Measurements from ENCODE around the gene CHRNB1. TPM values are rescaled to one million over a fixed set of nuclear protein-coding genes. Genes with fewer than 3 reads are reported as not detected.

CHRNB1 gene
- total RNA-seq, 2 experiments from 2014 or later = 13.2 to 13.4 TPM

GRCh38 chr17:7437369-7437863, 7.4 kb upstream of the CHRNB1 start:
- no peak overlapping the region for H3K27ac ChIP-seq (ENCODE audit: low read depth, low read length, poor library complexity, severe bottlenecking)

GRCh38 chr17:7437950-7438614, 6.8 kb upstream of the CHRNB1 start:
- H3K79me2 ChIP-seq (ENCODE audit: insufficient read depth, low read depth, low read length) = peaks cover 4% of the 10 kb centered on the region; the same call in 1 of the 2 replicates
- H3K4me3 ChIP-seq (ENCODE audit: low read depth, low read length, poor library complexity, severe bottlenecking) = peak overlapping the region; percentile 55
- peaks cover 40% of the 10 kb centered on the region for H3K4me1 ChIP-seq (ENCODE audit: insufficient read depth, low read length, poor library complexity, severe bottlenecking)
- H3K9me3 ChIP-seq (ENCODE audit: low read length) = no peaks in the 10 kb centered on the region
- intact Hi-C loops (cut with micrococcal nuclease; ENCODE audit: unreplicated experiment) = loop anchor here (1.0 to 5.0 kb wide), 4 partner anchors 46 to 401 kb away; partner anchors contain the start of genes POLR2A, SENP3 and SLC16A13
- H3K36me3 ChIP-seq (ENCODE audit: insufficient read depth, low read length) = no peaks in the 10 kb centered on the region
- no peak overlapping the region for H2AFZ ChIP-seq (ENCODE audit: low read length)
- no TSS peak for BruUV-seq (replicated peaks)
- CTCF ChIA-PET (ENCODE audit: unreplicated experiment) = interaction anchor here (0.8 kb wide), 1 partner anchor 41 kb away, joined by 3 read pairs; the partner anchor contains the start of gene ZBTB4
- POLR2A ChIA-PET = interaction anchor here (0.6 kb wide), 1 partner anchor 54 kb away, joined by 3 read pairs; no protein-coding TSS in a partner anchor
- DNase-seq (ENCODE audit: low spot score) = peak; percentile 29
- H3K9me2 ChIP-seq (ENCODE audit: insufficient read depth, low read length) = no peaks in the 10 kb centered on the region
- H4K20me1 ChIP-seq (ENCODE audit: insufficient read depth, low read length) = no peaks in the 10 kb centered on the region
- peak overlapping the region; percentile 99 for H3K4me2 ChIP-seq (ENCODE audit: low read length)
- no peak overlapping the region for H3K27ac ChIP-seq (ENCODE audit: low read depth, low read length, poor library complexity, severe bottlenecking)
- TF ChIP-seq EZH2phosphoT487 (IDR thresholded peaks at IDR 0.05; ENCODE audit: borderline replicate concordance, low read depth, low read length) = no peak

More at GRCh38 chr17:7437369-7437863, 7.4 kb upstream of the CHRNB1 start:
- Histone ChIP-seq H3K36me3 (ENCODE audit: insufficient read depth, low read length) (no peaks in the 10 kb centered on the region), H3K4me3 (ENCODE audit: low read depth, low read length, poor library complexity, severe bottlenecking) (peak overlapping the region; percentile 76), H3K9me2 (ENCODE audit: insufficient read depth, low read length) (no peaks in the 10 kb centered on the region), H4K20me1 (ENCODE audit: insufficient read depth, low read length) (no peaks in the 10 kb centered on the region), H3K79me2 (ENCODE audit: insufficient read depth, low read depth, low read length) (peaks cover 4% of the 10 kb centered on the region; the same call in 1 of the 2 replicates), H2AFZ (ENCODE audit: low read length) (no peak overlapping the region), H3K4me1 (ENCODE audit: insufficient read depth, low read length, poor library complexity, severe bottlenecking) (peaks cover 40% of the 10 kb centered on the region), H3K4me2 (ENCODE audit: low read length) (peak overlapping the region; percentile 99), H3K9me3 (ENCODE audit: low read length) (no peaks in the 10 kb centered on the region)
- ChIA-PET POLR2A (interaction anchor here (0.5 kb wide), 1 partner anchor 13 kb away, joined by 6 read pairs; no protein-coding TSS in a partner anchor), CTCF (ENCODE audit: unreplicated experiment) (interaction anchor here (1.4 kb wide), 1 partner anchor 107 kb away, joined by 6 read pairs; no protein-coding TSS in a partner anchor)
- BruUV-seq (replicated peaks) = no TSS peak
- TF ChIP-seq EZH2phosphoT487 (IDR thresholded peaks at IDR 0.05; ENCODE audit: borderline replicate concordance, low read depth, low read length) = no peak
- no peak for TF ChIP-seq CTCF (conservative IDR thresholded peaks at IDR 0.05; ENCODE audit: low read length)
- intact Hi-C loops (cut with micrococcal nuclease; ENCODE audit: unreplicated experiment) = loop anchor here (1.0 to 5.0 kb wide), 4 partner anchors 47 to 400 kb away; partner anchors contain the start of genes POLR2A, SENP3 and SLC16A13
- DNase-seq (ENCODE audit: low spot score) = no peak

- peak overlapping the region; percentile 55 for H3K4me3 ChIP-seq (ENCODE audit: low read depth, low read length, poor library complexity, severe bottlenecking)
- H3K4me2 ChIP-seq (ENCODE audit: low read length) = peak overlapping the region; percentile 99
Measured at GRCh38 chr17:7438656-7439460, 6.0 kb upstream of the CHRNB1 start.

More at GRCh38 chr17:7438656-7439460, 6.0 kb upstream of the CHRNB1 start:
- H3K27ac ChIP-seq (ENCODE audit: low read depth, low read length, poor library complexity, severe bottlenecking) = no peak overlapping the region
- H3K36me3 ChIP-seq (ENCODE audit: insufficient read depth, low read length) = no peaks in the 10 kb centered on the region
- H2AFZ ChIP-seq (ENCODE audit: low read length) = no peak overlapping the region
- TF ChIP-seq EZH2phosphoT487 (IDR thresholded peaks at IDR 0.05; ENCODE audit: borderline replicate concordance, low read depth, low read length) = no peak
- no peak for DNase-seq (ENCODE audit: low spot score)
- H3K9me3 ChIP-seq (ENCODE audit: low read length) = no peaks in the 10 kb centered on the region
- H3K79me2 ChIP-seq (ENCODE audit: insufficient read depth, low read depth, low read length) = peaks cover 4% of the 10 kb centered on the region; the same call in 1 of the 2 replicates
- POLR2A ChIA-PET = interaction anchor here (0.6 kb wide), 1 partner anchor 55 kb away, joined by 3 read pairs; no protein-coding TSS in a partner anchor
- no TSS peak for BruUV-seq (replicated peaks)
- H4K20me1 ChIP-seq (ENCODE audit: insufficient read depth, low read length) = no peaks in the 10 kb centered on the region
- peaks cover 40% of the 10 kb centered on the region for H3K4me1 ChIP-seq (ENCODE audit: insufficient read depth, low read length, poor library complexity, severe bottlenecking)
- intact Hi-C loops (cut with micrococcal nuclease; ENCODE audit: unreplicated experiment) = loop anchor here (5.0 kb wide), 1 partner anchor 402 kb away; the partner anchor contains the start of gene SLC16A13
- CTCF ChIA-PET (ENCODE audit: unreplicated experiment) = interaction anchor here (0.8 kb wide), 1 partner anchor 41 kb away, joined by 3 read pairs; the partner anchor contains the start of gene ZBTB4
- H3K9me2 ChIP-seq (ENCODE audit: insufficient read depth, low read length) = no peaks in the 10 kb centered on the region

All from OCI-LY7 (cell line).